NCI-H1694 treated with DMSO at 0.1 percent for 48 hours (cell line): ENCODE measurements around the gene XXYLT1.
"Not testable (repeated sequence)": the region's sequence is repeated elsewhere in the genome, so short reads cannot be mapped to it uniquely, and the experiment has no call there.

Source experiments
- DNase-seq: peaks from one replicate; lab custom pipeline; 2025; lab: John Stamatoyannopoulos, UW

The XXYLT1 gene

GRCh38 chr3:195063581-195064193 is 207.3 kb downstream of the XXYLT1 start:
- DNase-seq = no peak

- no peak for DNase-seq
Observed at GRCh38 chr3:195062866-195063540, 208.0 kb downstream of the XXYLT1 start.

- no peak for DNase-seq
Observed at GRCh38 chr3:195061756-195062655, 209.0 kb downstream of the XXYLT1 start.

GRCh38 chr3:195060531-195061291 is 210.2 kb downstream of the XXYLT1 start:
- no peak for DNase-seq

- DNase-seq = no peak
Observed at GRCh38 chr3:195060217-195060481, 210.8 kb downstream of the XXYLT1 start.

- no peak for DNase-seq
Observed at GRCh38 chr3:195059471-195060216, 211.3 kb downstream of the XXYLT1 start.

- DNase-seq = no peak
Observed at GRCh38 chr3:195059006-195059350, 212.0 kb downstream of the XXYLT1 start.

GRCh38 chr3:195058336-195059005 is 212.5 kb downstream of the XXYLT1 start:
- no peak for DNase-seq

GRCh38 chr3:195057716-195058115 is 213.2 kb downstream of the XXYLT1 start:
- no peak for DNase-seq

- DNase-seq = no peak
Observed at GRCh38 chr3:195056506-195056905, 214.5 kb downstream of the XXYLT1 start.

- DNase-seq = no peak
Observed at GRCh38 chr3:195054311-195054710, 216.6 kb downstream of the XXYLT1 start.

GRCh38 chr3:195052939-195053338 is 218.0 kb downstream of the XXYLT1 start:
- no peak for DNase-seq

GRCh38 chr3:195050296-195050695 is 220.7 kb downstream of the XXYLT1 start:
- DNase-seq = not testable (repeated sequence)

GRCh38 chr3:195048059-195048905 is 222.7 kb downstream of the XXYLT1 start:
- no peak for DNase-seq

- no peak for DNase-seq
Observed at GRCh38 chr3:195047536-195047935, 223.4 kb downstream of the XXYLT1 start.

GRCh38 chr3:195046441-195046840 is 224.5 kb downstream of the XXYLT1 start:
- DNase-seq = no peak

GRCh38 chr3:195045481-195046210 is 225.3 kb downstream of the XXYLT1 start:
- no peak for DNase-seq

- DNase-seq = no peak
Observed at GRCh38 chr3:195044411-195044810, 226.5 kb downstream of the XXYLT1 start.

- no peak for DNase-seq
Observed at GRCh38 chr3:195043607-195044339, 227.2 kb downstream of the XXYLT1 start.
